Activated CD8-positive, alpha-beta memory T cell treated with anti-CD3 and anti-CD28 coated beads, Interleukin-2, amount 50 U/mL, for 1 hour (primary cell): ENCODE results near the gene ACADVL.

Experiments
- DNase-seq: peaks from one replicate; pipeline ENCODE4 v3.0.0-alpha.2; 2020; ENCODE audit errors: extremely low read depth

ACADVL gene

GRCh38 chr17:7251661-7252175 lies 32.0 kb downstream of the ACADVL start, which contains the start of gene CTDNEP1:
Gene CTDNEP1, minus strand, starts transcription at chr17:7251734. Its CDS starts 438 bp downstream, at chr17:7251296.
- peak; percentile 98 for DNase-seq

GRCh38 chr17:7252176-7253043 lies 32.7 kb downstream of the ACADVL start, which contains the start of gene ELP5:
Gene ELP5, plus strand, starts transcription at chr17:7252215. Its CDS starts 336 bp downstream, at chr17:7252551.
- DNase-seq: peak; percentile 66

- no peak for DNase-seq
These were observed 33.3 kb downstream of the ACADVL start for GRCh38 chr17:7253082-7253481.

- no peak for DNase-seq
These were observed 34.8 kb downstream of the ACADVL start for GRCh38 chr17:7254511-7254910.

- no peak for DNase-seq
These were observed 37.2 kb downstream of the ACADVL start for GRCh38 chr17:7256766-7257456.

GRCh38 chr17:7258731-7259554 lies 39.2 kb downstream of the ACADVL start:
- no peak for DNase-seq

- no peak for DNase-seq
These were observed 39.8 kb downstream of the ACADVL start for GRCh38 chr17:7259555-7259889.

GRCh38 chr17:7260151-7260550 lies 40.4 kb downstream of the ACADVL start:
- no peak for DNase-seq

GRCh38 chr17:7260651-7261378 lies 41.1 kb downstream of the ACADVL start:
- DNase-seq: no peak

- no peak for DNase-seq
These were observed 41.8 kb downstream of the ACADVL start for GRCh38 chr17:7261379-7262191.

- no peak for DNase-seq
These were observed 42.6 kb downstream of the ACADVL start, which contains the start of gene CLDN7 for GRCh38 chr17:7262192-7262934. Gene CLDN7, minus strand, starts transcription at chr17:7262478. Its CDS starts 435 bp downstream, at chr17:7262043.

GRCh38 chr17:7262935-7263800 lies 43.4 kb downstream of the ACADVL start:
- no peak for DNase-seq

- DNase-seq: no peak
These were observed 44.0 kb downstream of the ACADVL start for GRCh38 chr17:7263801-7264078.

GRCh38 chr17:7266784-7267183 lies 47.0 kb downstream of the ACADVL start:
- no peak for DNase-seq
